ENCODE measurements around the gene DET1.

GRCh38 chr15:88526247-88526879 is 20.1 kb downstream of the DET1 start:
- TF ChIP-seq, protein P1, sequence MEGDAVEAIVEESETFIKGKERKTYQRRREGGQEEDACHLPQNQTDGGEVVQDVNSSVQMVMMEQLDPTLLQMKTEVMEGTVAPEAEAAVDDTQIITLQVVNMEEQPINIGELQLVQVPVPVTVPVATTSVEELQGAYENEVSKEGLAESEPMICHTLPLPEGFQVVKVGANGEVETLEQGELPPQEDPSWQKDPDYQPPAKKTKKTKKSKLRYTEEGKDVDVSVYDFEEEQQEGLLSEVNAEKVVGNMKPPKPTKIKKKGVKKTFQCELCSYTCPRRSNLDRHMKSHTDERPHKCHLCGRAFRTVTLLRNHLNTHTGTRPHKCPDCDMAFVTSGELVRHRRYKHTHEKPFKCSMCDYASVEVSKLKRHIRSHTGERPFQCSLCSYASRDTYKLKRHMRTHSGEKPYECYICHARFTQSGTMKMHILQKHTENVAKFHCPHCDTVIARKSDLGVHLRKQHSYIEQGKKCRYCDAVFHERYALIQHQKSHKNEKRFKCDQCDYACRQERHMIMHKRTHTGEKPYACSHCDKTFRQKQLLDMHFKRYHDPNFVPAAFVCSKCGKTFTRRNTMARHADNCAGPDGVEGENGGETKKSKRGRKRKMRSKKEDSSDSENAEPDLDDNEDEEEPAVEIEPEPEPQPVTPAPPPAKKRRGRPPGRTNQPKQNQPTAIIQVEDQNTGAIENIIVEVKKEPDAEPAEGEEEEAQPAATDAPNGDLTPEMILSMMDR (IDR thresholded peaks at IDR 0.05), result no peak
- TF ChIP-seq POLR2A (IDR thresholded peaks at IDR 0.05), result no peak

All from body of pancreas (tissue), 4 donors.